ENCODE measurements around the gene PLD1.

The PLD1 gene

GRCh38 chr3:171620825-171621434 is 189.4 kb downstream of the PLD1 start:
- no peak for DNase-seq (ENCODE audit: low spot score)
- no peak for TF ChIP-seq CTCF (IDR thresholded peaks at IDR 0.05; ENCODE audit: borderline replicate concordance, control extremely low read depth, extremely low read depth, insufficient read depth, missing control alignments)
- in situ Hi-C loops (cut with MboI; ENCODE audit: low sequenced_read_pairs, unreplicated experiment) = no loop called here

- in situ Hi-C loops (cut with MboI; ENCODE audit: low sequenced_read_pairs, unreplicated experiment) = no loop called here
- no peak for DNase-seq (ENCODE audit: low spot score)
- no peak for TF ChIP-seq CTCF (IDR thresholded peaks at IDR 0.05; ENCODE audit: borderline replicate concordance, control extremely low read depth, extremely low read depth, insufficient read depth, missing control alignments)
These were observed 193.5 kb downstream of the PLD1 start for GRCh38 chr3:171616798-171617197.

- in situ Hi-C loops (cut with MboI; ENCODE audit: low sequenced_read_pairs, unreplicated experiment) = no loop called here
- no peak for DNase-seq (ENCODE audit: low spot score)
- no peak for TF ChIP-seq CTCF (IDR thresholded peaks at IDR 0.05; ENCODE audit: borderline replicate concordance, control extremely low read depth, extremely low read depth, insufficient read depth, missing control alignments)
These were observed 194.6 kb downstream of the PLD1 start for GRCh38 chr3:171615686-171616085.

- TF ChIP-seq CTCF (IDR thresholded peaks at IDR 0.05; ENCODE audit: borderline replicate concordance, control extremely low read depth, extremely low read depth, insufficient read depth, missing control alignments) = no peak
- in situ Hi-C loops (cut with MboI; ENCODE audit: low sequenced_read_pairs, unreplicated experiment) = no loop called here
These were observed 195.0 kb downstream of the PLD1 start for GRCh38 chr3:171615281-171615680.

GRCh38 chr3:171614318-171614921 is 195.9 kb downstream of the PLD1 start:
- peak; percentile 13 for TF ChIP-seq CTCF (IDR thresholded peaks at IDR 0.05; ENCODE audit: borderline replicate concordance, control extremely low read depth, extremely low read depth, insufficient read depth, missing control alignments)
- peak; percentile 40 for DNase-seq (ENCODE audit: low spot score)
- in situ Hi-C loops (cut with MboI; ENCODE audit: low sequenced_read_pairs, unreplicated experiment) = no loop called here

More at GRCh38 chr3:171615281-171615680, 195.0 kb downstream of the PLD1 start:
- DNase-seq (ENCODE audit: low spot score) = no peak

GRCh38 chr3:171607452-171607851 is 202.8 kb downstream of the PLD1 start:
- in situ Hi-C loops (cut with MboI; ENCODE audit: low sequenced_read_pairs, unreplicated experiment) = no loop called here
- TF ChIP-seq CTCF (IDR thresholded peaks at IDR 0.05; ENCODE audit: borderline replicate concordance, control extremely low read depth, extremely low read depth, insufficient read depth, missing control alignments) = no peak
- no peak for DNase-seq (ENCODE audit: low spot score)
